ENCODE results near the gene ARID5B.

ARID5B gene

DNA sequence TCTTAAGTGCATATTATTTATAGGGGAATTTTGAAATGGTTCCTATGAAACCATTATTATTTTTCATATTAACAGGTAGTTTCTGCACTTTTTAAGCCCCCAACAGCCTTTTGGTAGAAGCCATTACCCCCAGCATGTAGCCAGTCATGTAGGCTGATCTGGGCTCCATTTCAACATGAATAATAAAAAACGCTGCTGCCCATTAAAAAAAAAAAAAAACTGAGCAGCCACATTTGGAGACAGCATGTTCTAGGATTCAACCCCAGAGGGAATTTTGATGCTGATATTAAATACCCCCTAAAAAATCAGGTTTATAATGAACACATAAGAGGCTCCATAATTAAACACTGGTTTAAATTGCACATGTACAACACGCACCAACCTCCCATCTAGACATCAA lies 185.8 kb downstream of the ARID5B start:
- TF ChIP-seq SP1 (IDR thresholded peaks at IDR 0.05): no peak
- TF ChIP-seq PKNOX1 (IDR thresholded peaks at IDR 0.05): no peak
- TF ChIP-seq FOXK2 (IDR thresholded peaks at IDR 0.05): no peak
- no peak for TF ChIP-seq ARNT (IDR thresholded peaks at IDR 0.05)
- TF ChIP-seq LEF1 (IDR thresholded peaks at IDR 0.05; ENCODE audit: borderline replicate concordance): no peak
- no peak for TF ChIP-seq FOXM1 (IDR thresholded peaks at IDR 0.05; ENCODE audit: borderline replicate concordance)
- no peak for TF ChIP-seq NFRKB (IDR thresholded peaks at IDR 0.05)
- no peak for TF ChIP-seq ELF4 (IDR thresholded peaks at IDR 0.05)
- no peak for TF ChIP-seq ZNF384 (IDR thresholded peaks at IDR 0.05)
- TF ChIP-seq CTBP1 (IDR thresholded peaks at IDR 0.05; ENCODE audit: borderline replicate concordance): no peak
- no peak for TF ChIP-seq HDGF (IDR thresholded peaks at IDR 0.05; ENCODE audit: borderline replicate concordance)
- DNase-seq (ENCODE audit: extremely low spot score): no peak
- POLR2A ChIA-PET: no interaction called here
- CTCF ChIA-PET: interaction anchor here (0.6 kb wide), 2 partner anchors 15 to 400 kb away, joined by 3 read pairs; no protein-coding TSS in a partner anchor

DNA sequence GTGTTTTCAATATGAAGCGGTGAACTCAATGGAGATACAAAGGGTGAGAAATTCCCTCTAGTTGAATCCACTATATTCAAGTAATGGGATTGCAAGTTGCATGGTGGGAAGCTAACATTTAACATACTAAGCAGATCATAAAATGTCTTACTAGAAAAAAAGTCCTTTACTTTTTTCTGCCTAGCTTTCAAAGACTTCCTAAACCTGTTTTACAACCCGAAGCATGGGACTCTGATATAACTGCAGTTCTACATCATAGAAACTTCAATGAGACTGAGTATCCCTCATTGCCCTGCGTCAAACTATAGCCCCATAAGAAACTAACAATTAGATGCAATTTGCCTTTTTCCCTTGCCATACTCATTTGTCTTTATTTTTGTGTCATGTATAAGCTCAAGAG lies 187.3 kb downstream of the ARID5B start:
- ChIA-PET POLR2A (no interaction called here), CTCF (no interaction called here)
- no peak for TF ChIP-seq LEF1 (IDR thresholded peaks at IDR 0.05; ENCODE audit: borderline replicate concordance)
- TF ChIP-seq ZNF384 (IDR thresholded peaks at IDR 0.05): no peak
- TF ChIP-seq CTBP1 (IDR thresholded peaks at IDR 0.05; ENCODE audit: borderline replicate concordance): no peak
- no peak for TF ChIP-seq SP1 (IDR thresholded peaks at IDR 0.05)
- TF ChIP-seq NFRKB (IDR thresholded peaks at IDR 0.05): no peak
- no peak for TF ChIP-seq SUZ12 (IDR thresholded peaks at IDR 0.05)
- TF ChIP-seq ELF4 (IDR thresholded peaks at IDR 0.05): no peak
- TF ChIP-seq L3MBTL2 (conservative IDR thresholded peaks at IDR 0.05): no peak
- no peak for DNase-seq (ENCODE audit: extremely low spot score)

DNA sequence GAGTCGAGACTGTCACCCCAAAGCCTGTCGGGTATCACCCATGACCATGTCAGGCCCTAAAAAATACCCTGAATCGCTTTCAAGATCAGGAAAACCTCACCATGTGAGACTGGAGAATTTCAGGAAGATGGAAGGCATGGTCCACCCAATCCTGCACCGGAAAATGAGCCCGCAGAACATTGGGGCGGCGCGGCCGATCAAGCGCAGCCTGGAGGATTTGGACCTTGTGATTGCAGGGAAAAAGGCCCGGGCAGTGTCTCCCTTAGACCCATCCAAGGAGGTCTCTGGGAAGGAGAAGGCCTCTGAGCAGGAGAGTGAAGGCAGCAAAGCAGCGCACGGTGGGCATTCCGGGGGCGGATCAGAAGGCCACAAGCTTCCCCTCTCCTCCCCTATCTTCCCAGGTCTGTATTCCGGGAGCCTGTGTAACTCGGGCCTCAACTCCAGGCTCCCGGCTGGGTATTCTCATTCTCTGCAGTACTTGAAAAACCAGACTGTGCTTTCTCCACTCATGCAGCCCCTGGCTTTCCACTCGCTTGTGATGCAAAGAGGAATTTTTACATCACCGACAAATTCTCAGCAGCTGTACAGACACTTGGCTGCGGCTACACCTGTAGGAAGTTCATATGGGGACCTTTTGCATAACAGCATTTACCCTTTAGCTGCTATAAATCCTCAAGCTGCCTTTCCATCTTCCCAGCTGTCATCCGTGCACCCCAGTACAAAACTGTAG lies 191.0 kb downstream of the ARID5B start:
- TF ChIP-seq SUZ12 (IDR thresholded peaks at IDR 0.05) (no peak), FOXK2 (IDR thresholded peaks at IDR 0.05) (no peak)
- DNase-seq (ENCODE audit: extremely low spot score): no peak
- ChIA-PET POLR2A (no interaction called here), CTCF (no interaction called here)

DNA sequence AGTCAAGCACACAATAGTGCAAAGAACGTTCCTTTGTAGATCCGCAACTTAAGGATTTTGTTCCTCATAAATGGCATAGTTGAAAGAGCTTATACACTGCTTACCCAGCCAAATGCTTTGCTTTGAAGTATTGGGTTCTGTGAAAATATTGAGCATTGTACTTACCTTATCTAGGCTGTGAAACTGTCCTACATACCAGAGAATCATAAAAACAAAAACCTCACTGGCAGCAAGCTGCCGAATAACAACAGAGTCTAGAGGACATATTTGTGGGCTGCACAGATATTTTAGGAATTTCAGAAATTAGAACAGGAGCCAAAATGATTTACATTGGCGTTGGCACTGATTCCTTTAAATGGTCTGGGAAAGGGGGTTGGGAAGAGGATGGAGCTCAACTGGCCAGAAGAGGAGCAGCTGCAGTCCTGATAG lies 192.4 kb downstream of the ARID5B start:
- no peak for DNase-seq (ENCODE audit: extremely low spot score)
- CTCF ChIA-PET: no interaction called here
- TF ChIP-seq ZNF384 (IDR thresholded peaks at IDR 0.05) (no peak), L3MBTL2 (conservative IDR thresholded peaks at IDR 0.05) (no peak), LEF1 (IDR thresholded peaks at IDR 0.05; ENCODE audit: borderline replicate concordance) (no peak), NFRKB (IDR thresholded peaks at IDR 0.05) (no peak), BHLHE40 (IDR thresholded peaks at IDR 0.05; ENCODE audit: borderline replicate concordance) (no peak)
- POLR2A ChIA-PET: no interaction called here

DNA sequence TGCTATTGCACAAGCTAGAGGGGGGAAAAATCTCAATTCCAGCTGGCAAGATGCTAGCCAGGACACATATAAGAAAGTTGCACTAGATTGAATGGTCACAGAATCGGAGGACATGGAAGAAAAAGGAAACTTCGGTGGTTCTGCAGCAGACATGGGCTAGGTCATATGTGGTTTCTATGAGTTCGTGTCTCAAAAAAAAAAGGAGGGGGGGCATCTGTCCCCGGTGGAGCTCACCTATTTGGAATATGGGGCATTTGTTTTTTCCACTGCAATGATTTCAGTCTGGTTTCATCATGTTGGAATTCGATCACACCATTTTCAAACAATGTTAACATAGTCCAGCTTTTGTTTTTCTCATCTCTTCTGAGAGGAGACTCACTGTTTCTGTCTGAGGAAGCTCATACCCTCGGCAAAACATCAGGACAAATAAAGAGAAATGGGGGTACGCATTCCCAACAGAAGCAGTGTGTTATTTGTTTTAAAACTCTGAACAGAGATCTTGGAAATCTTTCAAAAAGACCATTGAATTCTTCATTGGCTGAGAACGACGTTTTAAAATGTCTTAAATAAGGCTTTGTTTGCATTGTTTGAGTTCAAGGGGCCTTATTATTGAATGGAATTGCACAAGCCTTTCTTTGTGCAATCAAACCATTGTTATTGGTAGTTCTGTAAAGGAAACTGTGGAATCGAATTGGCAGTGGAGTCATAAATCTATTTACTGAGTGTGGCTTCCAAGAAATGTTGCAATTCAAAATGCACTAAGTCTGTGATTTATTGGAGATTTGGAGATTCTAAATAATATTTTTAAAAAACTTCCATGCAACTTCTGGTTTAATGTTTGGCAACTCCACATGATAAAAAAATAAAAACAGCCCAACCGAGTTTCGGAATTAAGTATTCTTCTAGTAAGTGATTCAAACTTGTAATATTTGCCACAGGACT lies 194.0 kb downstream of the ARID5B start:
- ChIA-PET POLR2A (no interaction called here), CTCF (no interaction called here)
- TF ChIP-seq ELF4 (IDR thresholded peaks at IDR 0.05) (no peak), PKNOX1 (IDR thresholded peaks at IDR 0.05) (no peak), NFRKB (IDR thresholded peaks at IDR 0.05) (no peak), FOXA1 (IDR thresholded peaks at IDR 0.05) (no peak), TARDBP (IDR thresholded peaks at IDR 0.05) (no peak), CTBP1 (IDR thresholded peaks at IDR 0.05; ENCODE audit: borderline replicate concordance) (no peak), SP1 (IDR thresholded peaks at IDR 0.05) (no peak), FOXK2 (IDR thresholded peaks at IDR 0.05) (no peak), SUZ12 (IDR thresholded peaks at IDR 0.05) (no peak)
- DNase-seq (ENCODE audit: extremely low spot score): no peak

DNA sequence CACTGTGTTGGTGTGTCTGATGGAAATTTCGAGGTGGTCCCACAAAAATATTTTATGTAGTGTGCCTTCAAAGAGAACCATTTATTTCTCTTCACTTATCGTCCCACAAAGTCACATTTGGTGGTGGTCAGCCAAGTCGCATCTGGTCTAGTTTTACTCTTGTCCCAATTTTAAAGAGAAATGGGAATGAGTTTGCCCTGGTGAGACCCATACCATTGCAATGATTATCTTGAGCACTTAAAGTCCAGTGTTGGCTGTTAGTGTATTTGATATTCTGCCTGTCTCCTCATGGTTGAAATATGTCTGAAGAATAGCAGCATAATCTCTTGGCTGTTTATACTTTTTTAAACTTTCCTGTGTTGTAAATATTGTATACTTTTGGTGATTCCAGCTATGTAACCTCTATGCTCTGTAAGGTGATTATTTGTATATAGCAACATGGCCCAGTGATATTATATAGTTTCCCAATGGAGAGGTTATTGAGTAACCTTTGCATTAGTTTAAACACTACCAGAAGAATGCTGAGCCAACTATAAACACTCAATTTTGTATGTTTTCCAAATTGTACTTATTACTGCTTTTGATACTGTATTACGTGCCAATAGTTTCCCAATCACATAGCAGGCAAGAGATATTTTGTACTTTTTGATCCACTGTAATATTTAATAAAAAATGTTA lies 194.9 kb downstream of the ARID5B start:
- no peak for DNase-seq (ENCODE audit: extremely low spot score)
- POLR2A ChIA-PET: no interaction called here
- TF ChIP-seq ARNT (IDR thresholded peaks at IDR 0.05) (no peak), CTBP1 (IDR thresholded peaks at IDR 0.05; ENCODE audit: borderline replicate concordance) (no peak), ZNF384 (IDR thresholded peaks at IDR 0.05) (no peak), L3MBTL2 (conservative IDR thresholded peaks at IDR 0.05) (no peak), SP1 (IDR thresholded peaks at IDR 0.05) (no peak), HDGF (IDR thresholded peaks at IDR 0.05; ENCODE audit: borderline replicate concordance) (no peak), TARDBP (IDR thresholded peaks at IDR 0.05) (no peak), FOXA1 (IDR thresholded peaks at IDR 0.05) (no peak)
- CTCF ChIA-PET: no interaction called here

Measured in HEK293T (cell line).